HG03060 (cell line): Measurements from ENCODE around the gene SRRD.

ENCODE experiments used
- ATAC-seq: cut with Tn5 transposase; IDR thresholded peaks from one replicate; pipeline ENCODE4 v1.9.1; 2021; ENCODE audit warnings: low read depth, moderate number of reproducible peaks; ENCODE audit not compliant: unreplicated experiment

SRRD gene

DNA sequence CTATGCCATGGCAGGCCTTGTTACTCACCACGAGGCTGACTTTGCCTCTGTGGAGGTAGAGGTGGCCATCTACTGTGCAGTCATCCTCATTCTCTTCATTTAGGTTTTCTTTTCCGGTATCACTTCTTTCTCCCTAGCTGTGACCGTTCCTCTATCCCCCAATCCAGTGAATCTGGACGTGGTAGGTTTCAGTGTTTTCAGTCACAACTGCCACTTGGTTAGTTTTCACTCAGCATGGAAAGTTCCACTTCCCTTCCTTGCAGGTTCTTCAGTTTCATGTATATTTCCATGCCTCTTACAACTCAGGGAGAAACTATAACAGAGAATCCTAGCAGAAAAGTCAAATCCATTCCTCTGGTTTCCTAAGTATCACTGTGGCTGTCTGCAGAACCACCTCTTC is 2.0 kb upstream of the SRRD start:
- no peak for ATAC-seq

DNA sequence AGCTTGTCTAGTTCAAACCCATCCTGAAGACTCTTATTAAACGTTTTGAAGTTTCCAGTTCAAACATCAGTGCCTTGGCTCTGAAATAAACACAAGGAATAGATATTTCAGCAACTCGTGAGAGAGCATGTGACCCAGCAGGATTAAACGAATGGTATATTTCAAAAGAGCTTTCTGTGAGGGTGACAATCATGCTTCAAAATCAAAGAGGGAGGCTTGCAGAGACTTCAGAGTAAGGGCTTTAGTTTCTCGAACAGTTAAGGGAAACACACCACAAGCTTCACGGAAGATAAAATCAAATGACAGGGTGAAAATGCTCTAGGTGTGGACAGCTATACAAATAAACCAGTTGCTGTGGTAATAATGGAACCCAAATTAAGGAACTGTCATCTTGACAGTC is 1.5 kb upstream of the SRRD start:
- no peak for ATAC-seq

DNA sequence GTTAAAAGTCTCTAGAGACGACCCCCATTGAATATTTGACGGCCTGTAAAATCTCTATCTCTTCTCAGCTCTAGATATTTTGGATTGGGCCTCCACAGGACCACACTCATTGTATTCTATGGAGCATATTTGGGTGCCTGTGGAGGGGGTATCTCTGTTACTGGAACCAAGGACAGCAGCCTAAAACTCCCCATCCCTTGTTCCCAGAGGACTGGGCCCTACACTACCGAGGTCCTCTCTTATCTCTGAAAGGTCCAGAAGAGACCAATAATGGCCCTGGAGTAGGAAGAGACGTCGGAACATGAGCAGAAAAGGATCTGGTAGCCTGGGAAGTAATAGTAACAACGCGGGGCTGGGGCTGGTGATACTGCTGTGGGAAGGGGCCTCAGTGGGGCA is 636 bp upstream of the SRRD start:
- ATAC-seq, result no peak

DNA sequence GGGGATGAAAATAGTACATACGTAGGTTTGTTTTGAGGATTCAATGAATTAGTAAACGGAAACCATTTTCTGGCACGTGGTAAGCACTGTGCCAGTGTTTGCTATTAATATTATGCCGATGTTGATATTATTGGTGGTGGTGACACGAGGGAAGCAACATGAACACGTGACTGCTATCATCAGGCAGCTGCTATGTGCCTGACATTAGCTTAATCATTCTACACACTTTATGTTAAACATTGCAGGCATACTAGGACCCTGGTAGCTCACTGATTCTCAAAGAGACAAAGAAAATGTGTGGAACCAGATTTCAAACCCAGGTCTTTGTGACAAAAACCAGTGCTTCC is 656 bp downstream of the SRRD start:
- no peak for ATAC-seq

DNA sequence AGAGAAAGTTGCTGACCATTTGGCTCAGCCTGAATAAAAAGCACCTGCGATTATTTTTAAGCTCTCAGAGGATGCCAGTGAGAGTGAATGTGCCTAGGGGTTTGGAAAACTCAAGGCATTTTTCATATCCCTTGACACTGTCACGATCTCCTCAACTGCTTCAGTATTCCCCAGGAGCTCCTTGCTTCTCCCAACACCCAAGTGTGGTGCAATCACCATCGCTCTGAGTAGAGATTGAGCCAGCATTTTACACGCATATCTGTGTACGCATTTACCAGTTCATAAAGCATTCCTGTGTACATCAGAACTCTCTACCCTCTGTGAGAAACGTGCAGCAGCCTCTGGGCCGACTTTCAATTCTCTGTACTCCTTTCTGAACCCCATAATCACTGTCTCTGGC is 1.3 kb downstream of the SRRD start:
- ATAC-seq, result no peak

DNA sequence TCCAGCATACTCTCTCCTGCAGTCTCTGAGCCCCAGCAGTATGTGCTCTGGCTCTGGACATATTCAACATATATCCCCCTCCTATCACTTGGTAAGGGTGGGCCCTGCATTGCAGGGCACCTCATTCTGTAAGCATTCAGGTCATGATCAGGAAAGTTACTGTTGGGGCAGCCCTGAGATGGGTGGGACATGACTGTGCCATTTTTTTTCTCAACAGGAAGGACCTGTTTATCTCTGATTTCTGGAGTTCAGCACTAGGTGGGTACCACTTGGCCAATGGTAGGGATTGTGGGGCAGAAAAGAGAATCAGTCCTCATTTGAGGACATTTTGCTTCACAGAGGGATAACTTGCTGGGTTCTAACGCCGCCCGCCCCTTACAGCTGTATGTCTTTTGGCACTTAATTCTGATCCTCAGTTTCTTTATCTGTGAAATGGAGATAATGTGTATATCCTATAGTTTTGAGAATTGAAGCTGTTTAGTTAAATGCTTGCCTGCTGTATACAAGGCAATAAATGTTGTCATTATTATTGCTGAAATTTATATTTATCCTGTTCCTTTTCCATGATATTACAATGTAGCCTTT is 2.2 kb downstream of the SRRD start:
- no peak for ATAC-seq

DNA sequence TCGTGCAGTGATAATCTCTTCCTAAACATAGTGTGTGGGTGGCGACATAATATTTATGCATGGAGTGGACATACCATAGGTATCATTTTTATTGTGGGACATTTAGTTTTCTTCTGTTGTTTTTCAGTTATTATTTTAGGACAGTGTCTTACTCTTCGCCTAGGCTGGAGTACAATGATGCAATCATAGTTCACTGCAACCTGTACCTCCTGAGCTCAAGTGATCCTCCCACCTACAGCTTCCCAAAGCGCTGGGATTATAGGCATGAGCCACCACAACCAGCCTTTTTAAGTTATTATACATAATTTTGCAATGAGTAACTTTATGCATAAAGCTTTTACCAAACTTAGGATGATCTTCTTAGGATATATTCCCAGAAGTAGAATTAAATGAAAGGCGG is 2.7 kb downstream of the SRRD start:
- no peak for ATAC-seq

DNA sequence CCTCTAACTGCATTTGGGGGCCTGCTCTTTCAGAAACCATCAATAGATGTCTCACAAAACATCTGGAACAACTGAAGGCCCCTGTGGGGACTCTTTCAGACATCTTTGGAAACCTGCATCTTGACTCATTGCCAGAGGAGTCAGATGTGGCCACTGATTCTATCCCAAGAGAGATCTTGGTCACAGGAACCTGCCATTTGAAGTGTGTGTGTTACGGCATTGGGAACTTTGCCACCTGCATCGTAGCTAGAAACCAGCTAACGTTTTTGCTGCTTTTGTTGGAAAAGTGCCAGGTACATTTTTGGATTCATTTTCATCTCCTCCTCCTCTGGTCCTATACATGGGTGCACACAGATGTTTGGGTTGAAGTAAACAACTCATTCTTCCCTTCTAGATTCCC is 4.3 kb downstream of the SRRD start:
- ATAC-seq, result no peak

DNA sequence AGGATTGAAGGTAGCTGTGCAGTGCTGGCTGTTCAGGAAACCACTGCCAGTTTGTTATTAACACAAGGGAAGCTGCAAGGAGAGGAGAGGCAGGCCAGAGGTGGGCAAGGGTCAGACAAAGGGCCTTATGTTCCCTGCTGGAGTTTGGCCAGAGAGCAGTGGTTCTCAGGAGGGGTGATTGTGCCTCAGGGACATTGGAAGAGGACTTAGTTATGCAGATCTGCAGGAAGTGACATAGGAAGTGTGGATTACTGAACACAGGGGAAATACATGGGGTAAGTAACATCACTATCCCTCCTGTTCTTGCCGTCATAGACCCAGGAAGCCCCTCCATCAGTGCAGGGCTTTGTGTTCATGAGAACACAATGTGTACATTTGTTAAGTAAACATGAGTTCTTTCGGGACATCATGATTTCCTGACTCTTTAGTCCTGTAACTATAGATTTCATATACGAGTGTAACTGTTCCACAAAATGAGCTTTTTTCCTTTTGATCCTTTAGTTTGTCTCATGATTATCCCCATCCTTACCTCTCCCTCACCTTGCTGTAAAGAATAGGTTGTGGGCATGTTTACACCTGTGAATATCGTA is 5.9 kb downstream of the SRRD start:
- ATAC-seq, result no peak

DNA sequence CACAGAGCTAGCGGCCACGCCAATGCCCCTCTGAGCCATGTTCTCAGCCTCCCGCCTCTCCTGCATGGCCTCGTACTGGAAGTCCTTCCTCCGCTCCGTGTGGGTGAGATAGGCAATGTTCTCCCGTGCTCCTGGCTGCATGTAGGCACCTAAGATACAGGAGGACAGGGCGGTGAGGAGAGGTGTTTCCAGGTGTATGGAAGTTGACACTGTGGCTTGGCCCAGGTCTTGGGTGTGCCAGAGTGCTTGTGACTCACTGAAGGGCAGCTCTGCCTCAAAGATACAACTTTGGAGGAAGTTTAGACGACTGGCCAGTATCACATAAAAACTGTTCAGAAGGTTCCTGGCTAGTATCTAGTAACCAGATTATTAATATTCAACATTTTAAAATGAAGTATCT is 8.5 kb downstream of the SRRD start:
- ATAC-seq, result no peak

DNA sequence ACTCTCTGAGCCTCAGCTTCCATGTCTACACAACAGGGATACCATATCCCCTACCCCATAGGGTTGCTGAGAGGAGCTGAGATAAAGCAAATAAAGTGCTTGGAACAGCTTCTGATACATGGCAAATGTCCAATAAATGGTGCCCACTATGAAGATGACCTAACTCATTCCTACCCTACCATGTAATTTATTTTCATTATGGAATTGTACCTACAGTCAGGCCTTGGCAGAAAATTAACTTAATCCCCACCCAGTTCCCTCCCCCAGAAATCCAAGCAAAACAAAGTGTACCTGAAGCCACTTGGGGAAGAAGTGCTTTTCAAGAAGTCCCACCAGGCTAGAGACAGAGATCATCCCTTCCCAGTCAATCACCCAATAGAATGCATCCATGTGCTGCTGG is 10.8 kb downstream of the SRRD start:
- no peak for ATAC-seq

DNA sequence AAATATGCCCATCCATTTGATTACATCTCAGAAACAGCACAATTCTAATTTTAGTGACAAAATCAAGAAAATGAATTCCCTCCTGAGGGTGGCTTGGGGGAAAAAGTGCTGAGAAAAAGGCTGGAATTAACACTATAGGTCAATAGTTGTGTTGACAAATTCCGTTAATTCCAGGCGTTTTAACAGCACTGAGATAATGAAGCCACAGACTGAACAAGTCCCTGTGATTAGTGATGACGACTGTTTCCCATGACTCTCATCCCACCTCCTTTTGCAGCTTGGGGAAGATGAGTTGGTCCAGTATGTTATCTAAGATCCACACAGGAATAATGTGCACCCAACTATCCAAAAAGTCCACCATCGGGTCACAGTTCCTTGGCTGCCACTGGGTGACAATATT is 12.8 kb downstream of the SRRD start:
- no peak for ATAC-seq

DNA sequence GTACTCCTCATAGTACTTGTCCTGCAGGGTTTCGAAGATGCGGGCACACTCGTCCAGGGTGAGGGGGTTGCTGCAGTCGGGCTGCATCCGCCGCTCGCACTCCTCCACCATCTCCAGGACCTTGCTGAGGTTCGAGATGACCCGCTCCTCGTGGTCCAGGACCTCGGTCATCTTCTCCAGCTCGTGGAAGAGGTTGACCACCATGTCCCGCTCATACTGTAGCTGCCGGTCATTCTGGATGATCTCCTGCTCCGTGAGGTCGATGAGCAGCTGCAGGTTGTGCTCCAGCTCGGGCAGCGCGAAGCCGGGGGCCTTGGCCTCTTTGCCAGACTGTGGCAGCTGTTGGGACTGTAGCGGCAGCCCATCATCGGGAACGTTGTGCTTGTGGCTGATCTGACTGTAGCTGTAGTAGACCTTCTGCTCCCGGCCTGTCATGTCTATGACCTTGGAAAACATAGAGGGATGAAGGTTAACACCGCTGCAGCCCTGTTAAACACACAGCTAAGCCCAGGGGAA is 15.6 kb downstream of the SRRD start:
- no peak for ATAC-seq

DNA sequence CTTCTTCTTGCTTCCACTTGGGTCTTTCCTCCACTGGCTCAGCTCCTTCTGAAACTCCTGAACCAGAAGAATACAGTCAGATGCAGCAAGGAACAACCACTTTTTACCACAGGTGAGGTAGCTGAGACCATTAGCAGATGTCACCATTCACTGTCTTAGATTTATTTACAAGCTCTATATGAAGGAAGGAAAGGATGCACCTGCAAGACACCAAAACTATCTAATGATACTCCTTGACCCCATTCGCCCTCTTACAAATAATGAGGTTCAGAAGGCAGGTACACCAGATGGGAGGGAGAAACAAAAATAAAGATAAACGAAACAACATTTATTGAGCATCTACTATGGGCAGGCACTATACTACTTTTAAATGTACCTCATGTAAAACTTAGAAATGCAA is 18.3 kb downstream of the SRRD start:
- ATAC-seq, result no peak

DNA sequence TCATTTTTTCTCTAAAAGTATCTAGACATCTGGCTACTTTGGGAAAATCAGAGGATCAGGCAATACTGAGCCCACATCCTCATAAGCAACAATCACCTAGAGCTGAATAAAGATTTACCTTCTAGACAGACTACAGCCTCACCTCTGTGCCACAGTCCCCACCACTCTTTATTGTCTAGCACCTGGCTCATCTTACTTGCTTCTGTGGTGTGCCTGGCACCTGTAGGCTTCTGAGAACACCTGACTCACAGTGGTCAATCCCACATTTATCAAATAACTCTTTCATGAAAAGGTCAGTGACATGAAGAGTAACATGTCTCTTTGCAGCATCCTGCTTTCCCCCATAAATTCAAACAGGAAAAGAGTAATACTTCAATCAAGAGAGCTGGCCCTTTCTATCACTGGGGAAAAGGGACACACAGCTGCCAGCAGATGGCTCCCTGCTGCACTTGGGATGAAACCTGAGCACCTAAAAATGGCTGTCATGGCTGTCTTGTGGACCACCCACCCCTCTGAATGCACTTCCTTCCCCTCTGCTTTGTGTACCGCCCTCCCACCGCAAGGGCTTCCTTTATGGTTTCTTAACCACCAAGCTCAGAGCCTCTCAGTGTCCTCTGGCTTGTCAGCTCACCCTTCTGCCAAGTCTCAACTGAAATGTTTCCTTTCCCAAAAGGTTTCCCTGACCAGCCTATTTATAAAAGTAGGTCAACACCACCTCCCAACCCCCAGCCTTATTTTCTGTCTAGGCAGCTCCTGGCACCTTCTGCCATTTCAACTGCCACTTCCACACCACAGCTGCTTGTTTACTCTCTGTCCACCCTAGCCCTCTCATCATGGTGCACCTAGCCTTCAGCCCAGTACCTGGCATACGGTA is 19.2 kb downstream of the SRRD start:
- ATAC-seq, result no peak

DNA sequence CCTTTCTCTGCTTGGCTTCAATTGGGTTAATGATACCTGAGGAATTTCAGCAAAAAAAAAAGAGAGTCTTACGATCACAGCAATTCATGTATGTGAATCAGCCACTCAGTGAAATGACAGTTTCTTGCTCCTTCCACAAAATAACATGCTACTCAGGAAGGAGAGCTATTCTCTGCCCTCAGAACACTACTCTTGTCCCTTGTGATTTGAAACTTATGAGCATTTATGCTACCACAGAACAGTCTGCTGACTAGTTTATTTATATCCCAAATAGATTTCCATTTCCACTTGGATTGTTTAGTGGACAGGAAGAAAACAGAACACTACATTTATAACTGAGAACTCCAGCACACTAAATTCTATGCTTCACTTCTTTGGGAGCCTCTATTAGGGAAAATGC is 20.1 kb downstream of the SRRD start:
- no peak for ATAC-seq

DNA sequence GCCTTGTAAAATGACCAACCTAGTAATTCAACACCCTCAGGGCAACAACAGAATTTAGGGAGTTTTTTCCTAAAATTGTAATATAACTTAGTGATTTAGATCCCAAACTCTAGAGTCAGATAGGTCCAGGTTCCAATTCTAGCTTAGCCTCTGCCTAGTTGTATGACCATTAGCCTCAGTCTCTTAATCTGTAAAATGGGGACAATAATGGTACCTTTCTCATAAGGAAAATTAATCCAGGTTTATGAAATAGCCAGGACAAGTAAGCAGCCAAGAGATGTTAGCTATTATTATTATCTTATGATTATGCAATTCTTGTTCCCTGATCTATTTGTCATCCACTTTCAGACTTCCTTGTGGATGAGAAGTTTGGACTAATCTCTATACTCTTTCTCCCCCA is 24.5 kb downstream of the SRRD start:
- ATAC-seq, result no peak

DNA sequence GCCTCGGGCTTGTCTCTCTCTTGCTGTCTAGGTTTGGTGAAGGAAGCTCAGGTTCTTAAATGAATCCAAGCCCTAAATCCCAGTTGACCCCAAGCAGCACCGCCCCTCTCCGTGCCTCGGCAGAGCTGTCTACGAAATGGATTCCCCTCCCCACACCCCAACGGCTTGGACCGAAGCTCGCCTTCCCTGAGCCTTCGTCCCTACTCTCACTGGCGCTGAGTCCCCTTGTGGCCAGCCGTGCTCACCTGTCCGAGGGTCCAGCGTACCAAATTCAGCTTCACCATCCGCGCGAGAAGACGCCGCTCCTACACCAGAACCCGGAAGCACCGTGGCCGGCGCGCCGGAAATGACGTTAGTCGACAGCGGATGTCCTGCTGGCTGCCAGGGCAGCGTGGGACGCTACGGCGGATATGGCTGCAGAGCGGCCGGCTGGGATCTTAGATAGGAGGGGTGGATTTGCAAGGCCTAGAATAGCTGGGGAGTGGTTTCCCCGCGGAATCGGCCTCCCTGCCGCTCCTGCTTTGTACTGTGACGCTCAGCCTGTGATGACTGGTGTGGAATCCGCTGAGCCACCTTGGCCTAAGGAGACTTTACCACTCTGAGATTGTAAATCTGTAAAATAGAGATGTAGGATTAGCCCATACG is 28.6 kb downstream of the SRRD start, which contains the start of gene TFIP11:
Gene TFIP11, minus strand, starts transcription at position 325 of the 645 bp plus-strand sequence. CDS start 2,201 bp downstream, outside the sequence.
- peak; percentile 73 for ATAC-seq

DNA sequence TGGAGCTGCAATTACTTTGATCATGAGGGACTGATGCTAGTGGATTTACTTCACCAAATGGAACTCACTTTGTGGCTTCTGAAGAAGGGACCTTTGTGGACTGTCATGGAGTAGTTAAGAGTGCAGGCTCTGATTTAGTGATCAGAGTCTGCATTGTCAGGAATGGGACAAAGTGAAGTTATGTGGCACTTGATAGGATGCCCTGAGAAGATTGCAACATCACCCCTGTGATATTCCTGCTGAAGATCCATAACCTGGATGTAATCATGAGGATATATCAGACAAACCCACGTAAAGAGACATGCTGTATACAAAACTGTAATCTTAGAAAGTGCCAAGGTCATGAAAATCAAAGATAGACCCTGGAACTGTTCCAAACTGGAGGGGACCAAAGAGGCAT is 30.2 kb downstream of the SRRD start:
- no peak for ATAC-seq

DNA sequence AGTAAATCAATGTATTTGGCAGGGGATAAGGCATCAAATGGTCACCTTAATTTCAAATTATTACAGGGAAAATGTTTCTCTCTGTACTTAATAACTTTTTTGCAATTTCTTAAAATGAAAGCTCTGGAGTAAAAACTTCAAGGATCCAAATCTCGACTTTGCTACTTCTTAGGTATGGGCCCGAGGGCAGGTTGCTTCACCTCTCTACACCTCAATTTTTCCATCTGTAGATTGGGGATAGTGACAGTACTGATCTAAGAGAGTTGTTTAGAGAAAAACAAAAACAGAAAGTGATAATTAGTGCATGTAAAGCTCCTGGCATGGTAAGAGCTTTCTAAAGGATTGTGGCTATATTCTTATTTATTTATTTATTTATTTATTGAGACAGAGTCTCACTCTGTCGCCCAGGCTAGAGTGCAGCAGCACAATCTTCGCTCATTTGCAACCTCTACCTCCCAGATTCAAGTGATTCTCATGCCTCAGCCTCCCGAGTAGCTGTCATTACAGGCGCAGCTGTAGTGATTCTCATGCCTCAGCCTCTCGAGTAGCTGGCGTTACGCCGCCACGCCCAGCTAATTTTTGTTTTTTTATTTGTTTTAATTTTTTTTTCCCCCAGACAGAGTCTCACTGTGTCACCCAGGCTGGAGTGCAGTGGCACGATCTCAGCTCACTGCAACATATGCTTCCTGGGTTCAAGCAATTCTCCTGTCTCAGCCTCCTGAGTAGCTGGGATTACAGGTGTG is 30.9 kb downstream of the SRRD start:
- no peak for ATAC-seq

DNA sequence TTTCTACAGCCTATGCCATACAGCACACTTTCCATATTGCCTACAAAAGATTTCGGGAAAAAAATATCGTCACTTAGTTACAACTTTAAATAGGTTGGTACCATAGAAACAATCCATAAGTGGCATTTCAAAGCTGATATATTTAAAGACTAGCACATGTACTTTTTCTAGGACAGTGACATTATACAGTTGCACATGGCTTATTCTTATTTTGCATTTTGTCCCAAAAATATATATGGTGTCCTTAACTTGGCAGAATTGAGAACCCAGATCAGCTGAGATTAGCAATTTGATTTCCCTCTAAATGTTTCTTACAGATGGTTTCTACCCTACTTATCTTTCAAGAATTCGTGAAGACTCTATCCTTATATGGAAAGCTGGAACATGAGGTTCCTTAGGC is 32.3 kb downstream of the SRRD start:
- no peak for ATAC-seq
